ENCODE measurements around the gene NANS.
"Not testable (repeated sequence)": the region's sequence is repeated elsewhere in the genome, so short reads cannot be mapped to it uniquely, and the experiment has no call there.

NANS gene

DNA sequence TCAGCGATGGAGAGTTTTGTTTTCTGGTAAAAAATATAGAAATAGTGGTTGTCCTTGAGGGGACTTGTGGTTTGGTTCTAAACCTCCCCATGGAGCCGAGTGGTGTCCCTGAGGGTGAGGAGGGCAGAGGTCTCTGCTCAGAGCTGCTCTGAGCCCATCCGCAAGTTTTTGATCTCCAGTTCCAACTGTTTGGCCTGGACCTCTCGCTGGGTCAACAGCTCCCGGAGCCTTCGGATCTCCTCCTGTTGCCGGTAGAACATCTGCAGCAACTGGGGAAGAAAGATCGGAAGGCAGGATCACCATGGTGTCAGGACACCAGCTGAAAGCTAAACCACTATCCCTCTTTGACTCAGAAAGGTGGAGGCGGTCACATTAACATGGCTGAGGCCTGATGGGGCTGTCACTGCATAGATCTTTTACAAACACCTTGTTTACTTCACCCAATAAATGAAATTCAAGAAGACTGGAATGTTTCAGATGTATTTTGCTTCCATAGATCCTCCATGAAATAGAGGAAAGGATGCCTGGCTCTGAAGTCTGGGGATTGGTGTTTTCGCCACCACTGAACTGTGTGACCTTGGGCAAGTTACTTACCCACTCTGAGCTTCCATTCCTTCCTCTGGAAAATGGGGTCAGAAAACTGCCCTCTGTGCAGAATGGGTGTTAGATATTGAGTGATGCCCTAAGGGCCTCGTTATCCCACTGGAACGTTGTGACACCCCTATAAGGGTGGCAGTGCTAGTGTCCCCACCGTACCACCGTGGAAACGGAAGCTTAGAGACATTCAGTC is 68.3 kb downstream of the NANS start:
- no peak overlapping the region for H3K27ac ChIP-seq
- H3K9ac ChIP-seq (ENCODE audit: insufficient read length) = no peak overlapping the region
- H3K4me3 ChIP-seq = no peak overlapping the region
- H3K9me3 ChIP-seq (ENCODE audit: low read depth, low read length) = no peaks in the 10 kb centered on the region
- DNase-seq (ENCODE audit: low read depth, low spot score) = no peak
- TF ChIP-seq FOXP2 (optimal IDR thresholded peaks at IDR 0.05; ENCODE audit: control extremely low read depth, extremely low read length, insufficient read depth) (no peak), EZH2 (IDR thresholded peaks at IDR 0.05) (no peak), POLR2AphosphoS5 (IDR thresholded peaks at IDR 0.05; ENCODE audit: borderline replicate concordance, low read depth, low read length) (no peak)
- H3K36me3 ChIP-seq (ENCODE audit: insufficient read depth, low read length) = no peaks in the 10 kb centered on the region

DNA sequence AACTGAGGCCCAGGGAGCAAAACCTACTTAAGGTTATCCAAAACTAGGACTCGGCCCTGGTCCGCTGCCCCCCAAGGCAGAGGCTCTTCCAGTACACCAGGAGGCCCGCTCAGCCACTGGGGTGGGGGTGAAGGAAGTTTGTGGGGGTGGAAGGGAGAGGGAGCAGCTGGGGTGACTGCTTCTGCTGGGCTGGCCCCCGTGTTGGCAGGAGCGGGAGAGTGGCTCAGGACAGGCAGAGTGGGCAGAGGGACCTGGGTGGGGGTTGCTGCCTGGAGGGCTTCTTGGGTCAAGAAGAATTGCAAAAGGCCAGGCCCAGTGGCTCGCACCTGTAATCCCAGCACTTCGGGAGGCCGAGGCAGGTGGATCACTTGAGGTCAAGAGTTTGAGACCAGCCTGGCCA is 70.7 kb downstream of the NANS start:
- TF ChIP-seq POLR2AphosphoS5 (IDR thresholded peaks at IDR 0.05; ENCODE audit: borderline replicate concordance, low read depth, low read length) (no peak), EZH2 (IDR thresholded peaks at IDR 0.05) (no peak), FOXP2 (optimal IDR thresholded peaks at IDR 0.05; ENCODE audit: control extremely low read depth, extremely low read length, insufficient read depth) (no peak)
- Histone ChIP-seq H3K9me3 (ENCODE audit: low read depth, low read length) (no peaks in the 10 kb centered on the region), H3K9ac (ENCODE audit: insufficient read length) (no peak overlapping the region), H3K36me3 (ENCODE audit: insufficient read depth, low read length) (no peaks in the 10 kb centered on the region), H3K4me3 (no peak overlapping the region), H3K27ac (no peak overlapping the region)
- no peak for DNase-seq (ENCODE audit: low read depth, low spot score)

DNA sequence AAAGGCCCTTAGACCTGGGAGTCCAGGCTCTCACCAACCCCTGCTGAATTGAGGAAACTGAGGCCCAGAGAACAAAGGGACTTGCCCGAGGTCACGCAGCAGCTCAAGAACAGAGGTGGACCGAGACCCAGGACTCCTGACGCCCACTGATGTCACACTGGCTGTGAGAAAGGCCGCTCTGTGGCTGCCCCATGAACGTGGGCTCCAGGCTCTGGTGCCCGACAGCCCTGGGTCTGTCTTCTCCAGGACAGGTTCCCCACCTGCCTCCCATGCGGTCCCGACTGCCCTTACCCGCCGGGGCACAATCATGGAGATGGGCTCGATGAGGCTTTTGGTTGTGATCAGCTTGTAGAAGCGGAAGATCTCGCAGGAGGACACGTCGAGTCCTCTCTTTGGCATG is 71.8 kb downstream of the NANS start:
- DNase-seq (ENCODE audit: low read depth, low spot score) = no peak
- no peaks in the 10 kb centered on the region for H3K36me3 ChIP-seq (ENCODE audit: insufficient read depth, low read length)
- H3K9ac ChIP-seq (ENCODE audit: insufficient read length) = no peak overlapping the region
- H3K4me3 ChIP-seq = no peak overlapping the region
- TF ChIP-seq EZH2 (IDR thresholded peaks at IDR 0.05) (no peak), FOXP2 (optimal IDR thresholded peaks at IDR 0.05; ENCODE audit: control extremely low read depth, extremely low read length, insufficient read depth) (no peak), POLR2AphosphoS5 (IDR thresholded peaks at IDR 0.05; ENCODE audit: borderline replicate concordance, low read depth, low read length) (no peak)
- no peak overlapping the region for H3K27ac ChIP-seq
- no peaks in the 10 kb centered on the region for H3K9me3 ChIP-seq (ENCODE audit: low read depth, low read length)

DNA sequence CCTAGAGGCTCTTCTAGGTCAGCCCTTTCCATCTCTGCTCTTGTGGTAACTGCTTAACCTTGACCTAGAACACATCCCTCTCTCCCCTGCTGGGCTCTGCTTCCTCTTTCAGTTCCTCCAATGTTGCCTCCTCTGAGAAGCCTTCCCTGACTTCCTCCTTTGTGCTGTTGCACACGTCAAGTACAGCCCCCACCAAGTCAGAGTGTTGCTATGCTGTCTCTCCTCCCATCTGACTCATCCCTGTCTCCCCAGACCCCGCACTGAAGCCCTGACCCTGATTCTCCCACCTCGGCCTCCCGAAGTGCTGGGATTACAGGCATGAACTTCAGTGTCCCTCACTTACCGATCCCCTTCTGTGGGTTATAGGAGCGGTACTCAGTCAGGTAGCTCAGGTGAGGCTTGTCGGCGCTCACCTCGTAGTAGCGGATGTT is 72.9 kb downstream of the NANS start:
- TF ChIP-seq POLR2AphosphoS5 (IDR thresholded peaks at IDR 0.05; ENCODE audit: borderline replicate concordance, low read depth, low read length) (no peak), FOXP2 (optimal IDR thresholded peaks at IDR 0.05; ENCODE audit: control extremely low read depth, extremely low read length, insufficient read depth) (no peak), EZH2 (IDR thresholded peaks at IDR 0.05) (no peak)
- no peak for DNase-seq (ENCODE audit: low read depth, low spot score)
- no peaks in the 10 kb centered on the region for H3K36me3 ChIP-seq (ENCODE audit: insufficient read depth, low read length)
- H3K27ac ChIP-seq = no peak overlapping the region
- H3K9ac ChIP-seq (ENCODE audit: insufficient read length) = no peak overlapping the region
- H3K9me3 ChIP-seq (ENCODE audit: low read depth, low read length) = no peaks in the 10 kb centered on the region
- no peak overlapping the region for H3K4me3 ChIP-seq

DNA sequence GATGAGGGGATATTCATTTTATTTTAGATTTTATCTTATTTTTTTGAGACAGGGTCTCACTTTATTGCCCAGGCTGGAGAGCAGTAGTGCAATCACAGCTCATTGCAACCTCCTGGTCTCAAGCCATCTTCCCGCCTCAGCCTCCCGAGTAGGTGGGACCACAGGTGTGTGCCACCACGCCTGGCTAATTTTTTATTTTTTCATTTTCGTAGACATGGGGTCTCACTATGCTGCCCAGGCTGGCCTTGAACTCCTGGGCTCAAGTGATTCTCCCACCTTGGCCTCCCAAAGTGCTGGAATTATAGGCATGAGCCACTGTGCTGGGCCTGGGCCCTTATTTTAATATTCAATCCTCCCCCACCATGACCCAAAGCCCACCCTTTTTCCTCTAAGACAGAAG is 73.5 kb downstream of the NANS start:
- not testable (repeated sequence) for H3K4me3 ChIP-seq; DNase-seq (ENCODE audit: low read depth, low spot score); H3K9me3 ChIP-seq (ENCODE audit: low read depth, low read length); H3K9ac ChIP-seq (ENCODE audit: insufficient read length); H3K36me3 ChIP-seq (ENCODE audit: insufficient read depth, low read length); H3K27ac ChIP-seq

DNA sequence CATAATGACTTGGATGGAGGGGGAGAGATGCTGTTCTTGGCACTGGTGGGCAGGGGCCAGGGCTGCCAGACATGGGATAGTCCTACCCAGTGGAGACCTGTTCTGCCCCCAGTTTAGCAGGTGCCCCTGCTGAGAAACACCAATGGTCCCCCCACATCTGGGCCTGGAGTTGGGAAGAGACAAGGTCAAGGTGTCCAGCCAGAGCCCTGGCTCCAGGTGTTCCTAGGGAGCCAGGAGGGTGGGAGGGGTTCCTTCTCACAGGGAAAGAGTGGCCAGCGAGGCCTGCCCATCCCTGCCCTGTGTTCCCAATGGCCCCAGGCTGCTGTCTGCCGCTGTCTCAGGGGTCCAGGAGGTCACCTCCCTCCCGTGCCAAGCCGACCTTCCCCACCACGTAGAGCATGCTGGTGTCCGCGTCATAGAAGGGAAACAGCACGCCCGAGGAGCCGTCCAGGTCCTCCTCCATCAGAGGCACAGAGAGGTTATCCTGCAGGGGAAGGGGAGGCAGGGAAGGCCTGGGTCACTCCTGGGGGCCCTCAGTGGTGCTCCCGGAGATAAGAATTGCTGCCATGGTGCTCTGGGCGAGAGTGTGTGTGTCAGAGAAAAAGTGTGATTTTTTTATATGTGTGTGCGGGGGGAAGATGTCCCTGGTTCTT is 74.2 kb downstream of the NANS start:
- no peak for TF ChIP-seq EZH2 (IDR thresholded peaks at IDR 0.05)
- no peak for TF ChIP-seq FOXP2 (optimal IDR thresholded peaks at IDR 0.05; ENCODE audit: control extremely low read depth, extremely low read length, insufficient read depth)
- TF ChIP-seq POLR2AphosphoS5 (IDR thresholded peaks at IDR 0.05; ENCODE audit: borderline replicate concordance, low read depth, low read length) = no peak
- H3K36me3 ChIP-seq (ENCODE audit: insufficient read depth, low read length) = no peaks in the 10 kb centered on the region
- DNase-seq (ENCODE audit: low read depth, low spot score) = no peak
- no peak overlapping the region for H3K27ac ChIP-seq
- H3K9me3 ChIP-seq (ENCODE audit: low read depth, low read length) = no peaks in the 10 kb centered on the region
- no peak overlapping the region for H3K9ac ChIP-seq (ENCODE audit: insufficient read length)
- H3K4me3 ChIP-seq = no peak overlapping the region

DNA sequence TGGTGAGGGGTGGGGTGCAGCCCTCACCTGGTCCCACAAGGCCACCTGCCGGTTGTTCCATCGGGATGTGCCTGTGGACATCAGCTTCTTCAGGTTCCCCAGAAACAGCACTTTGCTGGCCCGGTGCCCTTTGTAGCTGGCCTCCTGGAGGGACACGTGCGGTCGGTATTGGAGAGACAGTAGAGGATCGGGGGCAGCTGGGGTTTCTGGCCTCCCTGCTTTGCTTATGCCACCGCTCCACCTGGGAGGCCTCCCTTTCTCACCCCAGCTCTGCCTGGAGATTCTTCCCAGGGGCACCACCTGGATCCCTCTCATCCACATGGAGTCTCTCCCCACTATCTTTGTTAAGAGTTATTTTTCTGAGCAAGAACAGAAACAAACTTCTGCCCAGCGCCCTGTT is 75.6 kb downstream of the NANS start:
- Histone ChIP-seq H3K36me3 (ENCODE audit: insufficient read depth, low read length) (no peaks in the 10 kb centered on the region), H3K9me3 (ENCODE audit: low read depth, low read length) (no peaks in the 10 kb centered on the region), H3K9ac (ENCODE audit: insufficient read length) (no peak overlapping the region), H3K27ac (no peak overlapping the region), H3K4me3 (no peak overlapping the region)
- TF ChIP-seq POLR2AphosphoS5 (IDR thresholded peaks at IDR 0.05; ENCODE audit: borderline replicate concordance, low read depth, low read length) (no peak), EZH2 (IDR thresholded peaks at IDR 0.05) (no peak), FOXP2 (optimal IDR thresholded peaks at IDR 0.05; ENCODE audit: control extremely low read depth, extremely low read length, insufficient read depth) (no peak)
- no peak for DNase-seq (ENCODE audit: low read depth, low spot score)
